HG03139 (cell line): ENCODE results near the gene LUM.

Experiments
- ATAC-seq: cut with Tn5 transposase; IDR thresholded peaks from one replicate; pipeline ENCODE4 v1.9.1; 2021; ENCODE audit not compliant: unreplicated experiment

Gene LUM

GRCh38 chr12:91074851-91075250 is 36.4 kb downstream of the LUM start:
- no peak for ATAC-seq

GRCh38 chr12:91074154-91074709 is 37.1 kb downstream of the LUM start:
- ATAC-seq = no peak

- no peak for ATAC-seq
Measured at GRCh38 chr12:91073426-91073825, 37.9 kb downstream of the LUM start.

GRCh38 chr12:91072931-91073330 is 38.4 kb downstream of the LUM start:
- no peak for ATAC-seq

- ATAC-seq = no peak
Measured at GRCh38 chr12:91070936-91071335, 40.4 kb downstream of the LUM start.

GRCh38 chr12:91065396-91065795 is 45.9 kb downstream of the LUM start:
- ATAC-seq = no peak

GRCh38 chr12:91064640-91065039 is 46.7 kb downstream of the LUM start:
- ATAC-seq = no peak

GRCh38 chr12:91061091-91061490 is 50.2 kb downstream of the LUM start:
- ATAC-seq = no peak

GRCh38 chr12:91059211-91059610 is 52.1 kb downstream of the LUM start:
- ATAC-seq = no peak

- no peak for ATAC-seq
Measured at GRCh38 chr12:91058786-91059185, 52.5 kb downstream of the LUM start.

- ATAC-seq = no peak
Measured at GRCh38 chr12:91057368-91058165, 53.7 kb downstream of the LUM start, which contains the start of gene KERA. KERA (minus strand) TSS chr12:91058024; CDS start chr12:91056281, 1,743 bp downstream.

- no peak for ATAC-seq
Measured at GRCh38 chr12:91056488-91056887, 54.8 kb downstream of the LUM start.

- ATAC-seq = no peak
Measured at GRCh38 chr12:91055976-91056375, 55.3 kb downstream of the LUM start.

- no peak for ATAC-seq
Measured at GRCh38 chr12:91053951-91054715, 57.2 kb downstream of the LUM start.
